ENCODE measurements around the gene SORBS1.
"Not testable (repeated sequence)": the region's sequence is repeated elsewhere in the genome, so short reads cannot be mapped to it uniquely, and the experiment has no call there.

Gene SORBS1

DNA sequence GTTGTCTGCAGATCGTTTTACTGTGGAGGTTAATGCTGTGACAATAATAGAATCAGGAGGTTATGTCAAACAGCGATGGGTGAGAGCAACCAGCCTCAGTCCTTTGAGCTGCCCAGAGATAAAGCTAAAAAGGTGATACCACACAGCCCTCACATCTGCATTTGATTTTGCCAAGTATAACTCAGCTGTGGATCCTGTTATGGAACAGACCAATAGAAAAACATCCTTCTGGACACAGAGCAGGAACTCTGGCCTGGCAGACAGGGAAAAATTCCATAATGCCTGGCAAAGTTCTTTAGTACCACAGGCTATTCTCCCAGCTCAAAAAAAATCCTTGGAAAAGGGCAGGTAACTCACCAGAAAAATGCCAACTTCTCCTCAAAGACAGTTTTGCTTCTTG lies 183.2 kb downstream of the SORBS1 start:
- no peak for FAIRE-seq

DNA sequence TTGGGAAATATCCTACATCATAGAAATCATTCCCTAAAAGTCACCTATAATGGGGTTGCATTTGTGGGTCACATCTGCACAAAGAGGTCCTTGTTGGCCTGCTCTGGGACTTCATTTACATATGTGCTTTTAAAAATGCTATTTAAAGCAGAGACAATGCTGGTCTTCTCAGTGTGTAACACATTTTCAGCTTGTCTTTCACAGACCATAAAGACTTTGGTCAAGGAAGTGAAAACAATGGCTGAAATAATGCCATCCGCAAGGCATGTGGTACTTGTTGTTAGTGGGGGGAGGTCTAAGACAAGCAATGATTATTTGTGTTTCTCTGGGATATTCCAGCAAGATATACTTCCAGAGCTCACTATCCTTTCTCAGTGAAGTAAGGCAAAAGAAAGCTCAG lies 185.8 kb downstream of the SORBS1 start:
- no peak for FAIRE-seq

DNA sequence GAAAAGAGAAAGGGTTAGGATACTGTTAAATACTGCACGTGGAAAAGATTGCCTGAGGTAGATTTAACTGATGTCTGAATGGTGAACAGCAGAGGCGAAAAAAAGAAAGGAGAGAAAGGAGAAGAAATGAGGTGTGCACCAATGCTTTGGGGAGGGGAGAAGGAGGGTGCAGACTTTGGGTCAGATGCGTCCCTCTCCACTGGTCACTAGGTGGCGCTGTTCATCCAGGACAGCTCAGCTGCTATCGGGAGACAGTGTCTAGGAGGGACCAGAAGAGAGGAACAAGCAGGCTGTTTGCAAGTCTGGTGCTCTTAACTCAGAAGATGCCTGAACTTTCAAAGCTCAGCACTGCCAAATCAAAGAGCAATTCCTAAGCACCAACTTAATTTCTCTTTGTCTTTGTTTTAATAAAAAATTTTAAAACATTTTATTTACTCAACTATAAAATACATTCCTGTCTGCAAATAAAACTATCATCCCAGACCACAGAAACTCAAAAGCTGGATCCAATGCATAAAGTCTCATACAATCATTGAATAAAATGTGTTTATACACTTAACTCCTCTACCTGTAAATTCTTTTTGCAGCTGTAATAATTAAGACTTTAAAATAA lies 186.5 kb downstream of the SORBS1 start:
- FAIRE-seq = peak; percentile 34

DNA sequence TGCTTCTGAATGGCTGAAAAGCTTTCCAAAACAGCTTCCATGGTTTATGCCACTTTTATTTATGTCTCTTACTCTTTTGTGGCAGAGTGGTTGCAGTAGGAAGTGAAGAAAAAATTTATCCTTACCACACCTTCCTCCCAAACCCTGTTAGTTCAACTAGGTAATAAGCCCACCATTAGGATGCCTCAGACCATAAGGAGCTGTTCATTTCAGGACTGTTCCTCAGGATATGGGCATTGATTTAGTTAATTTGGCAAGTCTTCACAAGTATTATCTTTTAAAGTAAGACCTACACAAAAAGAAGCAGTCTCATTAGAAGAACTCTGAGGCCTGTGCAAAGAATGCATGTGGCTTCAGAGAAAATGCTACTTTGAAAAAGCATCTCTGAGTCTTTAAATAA lies 187.5 kb downstream of the SORBS1 start:
- FAIRE-seq = no peak

DNA sequence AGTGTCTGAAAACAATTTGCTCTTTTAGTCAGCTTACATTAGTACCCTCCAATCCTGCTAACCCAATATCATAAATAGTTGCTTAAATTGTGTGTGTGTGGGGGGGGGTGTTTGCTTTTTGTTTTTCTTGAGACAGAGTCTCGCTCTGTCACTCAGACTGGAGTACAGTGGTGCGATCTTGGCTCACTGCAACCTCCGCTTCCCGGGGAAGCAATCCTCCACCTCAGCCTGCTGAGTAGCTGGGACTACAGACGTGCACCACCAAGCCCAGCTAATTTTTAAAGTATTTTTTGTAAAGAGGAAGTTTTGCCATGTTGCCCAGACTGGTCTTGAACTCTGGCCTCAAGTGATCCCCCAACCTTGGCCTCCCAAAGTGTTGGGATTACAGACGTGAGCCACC lies 196.8 kb downstream of the SORBS1 start:
- FAIRE-seq = no peak

DNA sequence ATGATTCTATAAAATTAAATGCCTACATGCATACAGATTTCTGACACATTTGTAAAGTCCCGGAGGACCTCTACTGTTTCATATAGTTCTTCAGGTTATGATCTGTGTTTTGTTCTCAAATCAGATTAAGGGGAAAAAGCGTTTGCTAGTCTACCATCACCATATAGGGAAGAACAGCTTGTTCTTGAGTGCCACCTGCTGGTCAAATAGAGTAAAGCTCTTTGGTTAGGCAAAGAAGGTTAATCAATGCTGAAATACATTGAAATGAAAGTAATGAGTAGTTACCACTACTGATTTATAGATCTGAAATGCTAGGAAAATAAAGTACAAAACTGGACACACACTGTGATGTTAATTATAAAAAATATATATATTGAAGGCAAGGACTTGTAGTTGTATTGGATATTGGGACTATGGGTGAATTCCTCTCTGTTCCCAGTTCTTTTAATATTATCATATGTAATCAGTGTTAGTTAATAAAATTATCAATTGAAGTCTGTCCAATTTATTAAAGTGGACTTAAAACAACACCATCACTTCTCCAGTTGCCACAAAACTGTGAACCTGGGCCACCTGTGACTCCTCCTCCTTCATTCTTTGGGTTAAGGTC lies 197.8 kb downstream of the SORBS1 start:
- peak; percentile 97 for FAIRE-seq

DNA sequence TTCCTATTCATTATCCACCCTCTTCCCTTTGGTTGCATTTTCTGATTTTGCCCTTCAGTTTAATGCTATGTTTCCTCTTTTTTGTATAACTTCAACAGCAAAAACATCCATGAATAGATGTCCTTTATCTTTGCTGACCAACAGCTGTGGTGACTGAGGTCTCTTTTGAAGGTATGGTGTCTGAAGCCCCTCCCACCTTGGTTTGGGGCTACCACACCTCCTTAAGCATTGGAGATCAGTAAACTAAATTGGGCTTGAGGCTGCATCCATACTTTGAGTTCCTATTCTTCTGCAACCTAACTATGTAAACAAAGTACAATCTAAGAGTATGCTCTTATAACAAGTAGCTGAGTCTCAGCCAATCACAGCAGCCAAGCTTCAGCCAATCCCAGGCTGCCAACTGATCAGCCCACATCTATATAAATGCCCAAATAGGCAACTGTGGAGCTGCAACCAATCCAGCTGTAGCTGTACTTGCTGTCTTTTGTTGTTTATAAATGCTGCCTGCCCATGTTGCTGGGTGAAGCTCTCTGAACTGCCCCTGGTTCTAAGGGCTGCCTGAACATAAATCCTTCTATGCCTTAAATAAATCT lies 201.0 kb downstream of the SORBS1 start:
- FAIRE-seq = no peak

DNA sequence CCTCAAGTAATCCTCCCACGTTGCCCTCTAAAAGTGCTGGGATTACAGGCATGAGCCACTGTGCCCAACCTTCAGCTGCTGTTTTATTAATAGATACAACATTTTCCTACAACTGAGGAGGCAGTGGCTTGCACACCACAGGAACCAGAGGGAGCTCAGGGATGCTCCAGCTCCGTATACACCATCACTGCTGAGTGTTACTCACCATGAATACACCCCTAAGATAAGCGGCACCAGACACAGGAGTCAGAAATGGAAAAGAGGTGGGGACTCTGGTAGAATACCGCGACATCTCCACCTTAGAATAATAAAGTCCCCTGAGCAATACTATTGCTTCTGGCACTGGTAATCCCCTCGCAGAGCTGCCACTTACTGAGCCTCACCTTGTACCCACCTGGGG lies 201.7 kb downstream of the SORBS1 start:
- FAIRE-seq = no peak

DNA sequence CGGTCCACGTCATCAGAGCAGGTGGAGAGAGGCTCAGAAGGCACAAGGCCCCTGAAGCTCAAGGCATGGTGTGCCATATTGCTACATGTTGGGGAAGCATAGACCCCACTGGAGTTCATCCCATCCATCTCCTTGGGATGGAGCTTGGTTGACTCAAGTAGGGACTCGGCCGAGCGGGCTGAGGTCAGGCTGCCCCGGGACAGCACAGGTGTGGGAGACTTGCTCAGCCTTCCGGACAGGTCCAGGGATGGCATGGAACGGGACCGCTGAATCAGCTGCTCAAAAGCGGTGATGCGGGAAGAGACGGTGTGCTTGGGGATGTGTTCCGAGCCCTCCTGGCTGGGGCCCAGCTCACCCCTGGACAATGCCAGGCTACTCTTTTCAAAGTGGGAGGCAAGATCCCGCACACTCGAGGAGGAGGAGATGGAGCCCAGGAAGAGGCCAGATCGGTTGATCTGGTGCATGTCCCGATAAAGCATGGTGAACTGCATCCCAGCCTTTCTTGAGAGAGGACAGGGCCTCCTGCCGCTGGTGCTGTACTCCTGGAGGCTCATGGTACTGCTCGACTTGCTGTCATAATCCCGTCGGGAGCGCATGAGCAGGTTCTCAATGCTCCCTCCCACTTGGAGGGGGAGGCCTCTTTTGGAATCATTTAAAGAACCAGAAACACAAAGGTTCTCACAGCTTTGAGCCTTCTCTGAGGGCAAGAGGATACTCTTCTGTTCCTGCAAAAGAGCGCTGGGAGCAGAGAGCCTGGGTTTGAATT lies 204.8 kb downstream of the SORBS1 start:
- no peak for FAIRE-seq

DNA sequence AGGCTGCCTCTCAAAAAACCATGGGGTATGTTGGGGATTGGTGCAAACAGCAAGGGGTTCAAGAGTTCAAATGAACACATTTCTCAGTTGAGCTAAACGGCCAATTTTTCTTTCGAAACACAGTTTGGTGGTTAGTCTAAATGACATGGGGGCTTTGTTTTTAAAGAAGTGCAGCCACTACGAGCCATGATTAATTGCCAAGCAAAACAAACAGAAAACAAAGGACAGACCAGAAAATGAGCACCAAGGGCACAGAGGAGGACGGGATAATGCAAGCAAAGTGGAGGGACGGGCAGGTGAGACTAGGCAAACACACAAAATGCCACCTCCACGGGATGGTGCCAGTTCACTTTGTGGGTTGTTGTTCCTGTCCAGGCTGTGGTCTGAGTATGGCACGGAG lies 205.9 kb downstream of the SORBS1 start:
- FAIRE-seq = no peak

DNA sequence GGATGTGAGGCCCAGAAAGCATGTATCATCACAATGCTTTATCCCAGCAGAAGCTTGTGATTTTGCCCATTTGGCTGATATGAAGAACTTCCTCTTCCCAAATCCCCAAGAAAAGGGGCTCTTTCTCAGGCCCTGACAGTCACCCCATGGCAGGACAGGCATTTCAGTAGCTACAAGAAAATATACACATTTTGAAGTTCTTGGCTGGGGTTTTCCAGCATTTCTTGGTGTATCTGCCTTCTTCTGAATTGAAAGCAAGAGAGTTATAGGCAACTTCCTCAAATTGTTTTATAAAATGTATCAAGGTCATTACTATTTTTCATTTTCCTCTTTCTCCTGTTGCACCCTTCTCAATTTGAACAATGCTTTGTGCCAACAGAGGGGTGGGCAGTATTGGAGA lies 207.1 kb downstream of the SORBS1 start:
- FAIRE-seq = no peak

DNA sequence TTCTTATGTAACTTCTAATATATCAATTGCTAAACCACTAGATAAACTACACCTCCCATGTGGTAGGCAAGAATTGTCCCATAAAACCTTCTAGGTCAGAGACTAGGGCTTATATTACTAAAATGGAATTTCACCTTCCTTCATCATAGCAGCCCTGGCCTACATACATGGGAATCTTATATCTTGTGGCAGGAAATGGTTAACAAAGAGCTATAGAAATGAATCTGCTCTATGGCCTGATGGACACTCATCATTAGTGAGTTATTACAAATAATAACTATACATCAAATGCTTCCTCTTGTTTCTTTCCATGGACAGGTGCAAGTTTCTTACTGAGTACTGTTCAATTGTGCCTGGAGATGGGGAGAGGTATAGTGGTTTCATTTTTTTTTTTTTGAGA lies 208.0 kb downstream of the SORBS1 start:
- no peak for FAIRE-seq

DNA sequence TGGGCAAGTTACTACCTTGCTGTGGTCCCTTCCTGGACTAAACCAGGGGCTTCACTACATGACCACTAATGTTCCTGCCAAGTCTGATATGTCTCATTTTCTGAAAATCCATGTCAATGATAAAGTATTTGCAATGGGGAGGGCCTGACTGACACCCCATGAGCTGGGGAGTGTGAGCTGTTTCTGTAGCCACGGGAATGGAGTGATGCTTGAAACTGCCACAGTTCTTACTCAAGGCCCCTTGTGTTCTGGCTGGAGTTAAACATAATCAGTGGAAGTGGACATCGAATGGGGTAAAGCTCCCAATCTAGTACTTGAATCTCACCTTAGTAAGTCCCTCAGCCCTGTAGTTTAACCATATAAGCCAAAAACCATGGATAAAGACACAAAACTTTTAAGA lies 208.5 kb downstream of the SORBS1 start:
- no peak for FAIRE-seq

DNA sequence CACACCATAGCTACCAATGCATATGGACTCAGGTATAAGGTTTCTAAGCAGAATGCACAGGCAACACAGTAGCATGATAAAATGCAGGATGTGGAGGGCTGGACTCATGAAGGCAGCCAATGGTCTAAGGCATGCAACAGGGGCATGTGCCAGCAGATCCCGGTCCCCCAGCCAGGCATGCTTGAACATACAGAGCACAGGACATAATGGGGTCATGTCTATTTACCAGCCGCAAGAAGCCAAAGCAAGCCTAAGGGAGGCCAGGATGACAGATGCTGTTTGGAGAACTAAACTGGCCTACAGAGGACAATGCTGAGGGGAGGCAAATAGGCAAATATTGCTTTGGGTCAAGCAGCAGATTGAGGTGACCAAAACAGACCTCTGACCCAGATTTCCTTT lies 210.3 kb downstream of the SORBS1 start:
- no peak for FAIRE-seq

DNA sequence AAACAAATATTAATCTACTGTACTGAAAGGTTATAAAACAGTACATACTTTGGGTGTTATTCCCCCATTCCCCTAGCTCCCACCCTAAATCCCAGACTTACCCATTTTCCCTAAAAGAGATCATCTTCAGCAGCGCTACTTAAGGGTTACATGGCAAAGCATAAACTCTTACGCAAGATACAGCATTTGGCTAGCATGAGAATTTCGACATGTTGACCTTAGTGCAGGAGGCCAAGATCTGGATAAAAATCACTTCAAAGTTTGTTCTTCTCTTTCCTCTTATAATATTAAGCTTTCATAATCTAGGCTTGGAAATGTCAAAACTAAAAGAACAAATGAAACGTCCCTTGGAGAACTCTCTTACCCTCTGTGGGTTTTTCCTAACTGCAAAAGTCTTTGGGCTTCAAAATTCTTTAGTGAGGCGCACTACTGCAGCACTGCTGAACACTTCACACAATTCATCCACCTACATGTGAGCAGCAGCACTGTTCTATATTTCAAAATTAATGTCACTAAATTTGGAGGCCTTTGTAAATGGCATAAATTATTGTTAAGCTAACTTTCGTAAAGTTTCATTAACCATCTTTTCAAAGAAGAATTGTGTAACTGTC lies 210.8 kb downstream of the SORBS1 start:
- FAIRE-seq = no peak

DNA sequence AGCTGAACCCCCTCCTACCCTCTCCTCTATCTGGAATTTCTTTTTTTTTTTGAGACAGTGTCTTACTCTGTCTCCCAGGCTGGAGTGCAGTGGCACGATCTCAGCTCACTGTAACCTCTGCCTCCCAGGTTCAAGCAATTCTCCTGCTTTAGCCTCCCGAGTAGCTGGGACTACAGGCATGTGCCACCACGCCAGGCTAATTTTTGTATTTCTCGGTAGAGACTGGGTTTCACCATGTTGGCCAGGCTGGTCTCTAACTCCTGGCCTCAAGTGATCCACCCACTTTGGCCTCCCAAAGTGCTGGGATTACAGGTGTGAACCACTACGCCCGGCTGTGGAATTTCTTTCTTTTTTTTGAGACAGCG lies 213.8 kb downstream of the SORBS1 start:
- not testable (repeated sequence) for FAIRE-seq

DNA sequence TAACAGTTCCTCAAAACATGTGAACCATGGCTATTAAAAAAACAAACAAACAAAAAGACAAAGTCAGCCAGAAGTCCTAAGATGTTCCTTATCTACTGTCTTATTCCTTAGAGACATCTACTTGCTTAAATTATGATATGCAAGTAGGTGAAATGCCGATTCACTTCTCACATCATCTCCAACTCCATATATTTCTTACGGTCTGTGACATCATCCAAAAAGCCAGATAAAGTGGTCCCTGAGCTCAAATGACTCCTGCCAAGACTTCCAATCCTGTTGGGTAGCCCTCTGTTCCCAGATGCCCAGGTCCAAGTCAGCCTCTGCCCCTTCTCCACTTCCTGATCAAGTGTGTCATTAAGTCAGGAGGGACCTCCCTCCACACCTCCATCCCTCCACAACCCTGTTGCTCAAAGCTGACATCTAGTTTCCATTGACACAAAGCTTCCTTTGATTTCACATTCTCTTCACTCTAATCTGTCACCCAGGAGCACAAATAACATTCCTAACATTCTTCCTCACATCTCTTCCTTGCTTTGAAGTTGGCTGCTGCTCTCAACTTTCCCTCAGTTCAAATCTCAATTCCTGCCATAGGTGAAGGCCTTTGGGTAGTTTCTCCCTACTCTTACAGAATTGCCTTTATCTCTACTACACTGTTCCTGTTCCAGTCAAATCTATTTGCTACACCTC lies 214.3 kb downstream of the SORBS1 start:
- no peak for FAIRE-seq

DNA sequence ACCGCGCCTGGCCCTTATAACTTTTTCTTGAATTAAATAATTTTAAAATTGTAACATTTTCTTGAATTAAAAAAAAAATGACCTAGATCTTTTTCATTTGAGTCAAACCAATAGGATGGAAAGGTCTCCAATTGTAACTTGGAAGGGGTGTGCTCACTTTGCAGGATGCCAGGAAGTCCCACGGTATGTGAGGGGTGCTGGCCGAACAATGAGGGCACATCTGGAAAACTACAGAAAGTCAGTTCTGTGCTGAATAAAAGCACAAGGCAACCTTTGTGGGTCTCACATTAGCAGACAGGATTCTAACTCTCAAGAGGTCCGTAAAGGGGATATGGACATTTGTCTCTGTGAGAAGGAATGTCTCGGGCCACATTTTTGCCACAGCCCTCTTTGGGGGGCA lies 217.6 kb downstream of the SORBS1 start:
- FAIRE-seq = no peak

DNA sequence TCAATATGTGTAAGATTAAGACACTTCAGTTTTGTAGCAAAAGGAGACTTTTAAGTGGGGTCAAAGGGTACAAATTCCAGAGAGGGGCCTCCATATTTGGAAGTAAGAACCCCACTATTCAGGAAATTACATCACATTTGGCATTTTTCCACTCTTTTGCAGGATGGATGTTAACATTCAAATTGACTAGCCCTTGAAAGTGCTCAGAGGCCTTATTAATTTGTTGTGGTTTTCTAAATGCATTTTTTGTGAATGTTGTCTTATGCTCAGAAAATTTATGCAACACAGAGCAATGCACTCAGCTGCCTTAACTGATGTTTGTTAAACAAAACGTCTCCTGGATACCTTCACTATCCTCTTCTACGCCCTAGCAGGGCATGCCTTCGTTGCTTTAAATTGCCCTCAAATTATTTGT lies 219.4 kb downstream of the SORBS1 start:
- FAIRE-seq = no peak

DNA sequence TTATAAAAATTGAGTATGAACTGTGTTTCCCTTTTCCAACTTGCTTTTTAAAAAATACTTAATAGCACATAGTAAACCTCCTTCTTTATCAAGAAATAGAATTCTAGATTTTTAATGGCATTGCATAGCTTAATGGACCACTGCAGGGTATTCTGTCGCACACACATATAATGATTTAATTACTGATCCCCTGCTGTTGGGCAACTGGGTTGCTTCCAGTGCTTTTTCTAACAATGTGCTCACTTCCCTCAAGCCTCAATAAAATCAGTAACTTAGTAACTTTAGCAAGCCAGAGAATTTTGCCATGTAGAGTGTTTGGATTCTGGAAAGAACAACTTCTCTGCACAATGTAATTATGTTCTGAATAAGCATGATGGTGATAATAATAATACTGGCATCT lies 221.3 kb downstream of the SORBS1 start:
- no peak for FAIRE-seq

DNA sequence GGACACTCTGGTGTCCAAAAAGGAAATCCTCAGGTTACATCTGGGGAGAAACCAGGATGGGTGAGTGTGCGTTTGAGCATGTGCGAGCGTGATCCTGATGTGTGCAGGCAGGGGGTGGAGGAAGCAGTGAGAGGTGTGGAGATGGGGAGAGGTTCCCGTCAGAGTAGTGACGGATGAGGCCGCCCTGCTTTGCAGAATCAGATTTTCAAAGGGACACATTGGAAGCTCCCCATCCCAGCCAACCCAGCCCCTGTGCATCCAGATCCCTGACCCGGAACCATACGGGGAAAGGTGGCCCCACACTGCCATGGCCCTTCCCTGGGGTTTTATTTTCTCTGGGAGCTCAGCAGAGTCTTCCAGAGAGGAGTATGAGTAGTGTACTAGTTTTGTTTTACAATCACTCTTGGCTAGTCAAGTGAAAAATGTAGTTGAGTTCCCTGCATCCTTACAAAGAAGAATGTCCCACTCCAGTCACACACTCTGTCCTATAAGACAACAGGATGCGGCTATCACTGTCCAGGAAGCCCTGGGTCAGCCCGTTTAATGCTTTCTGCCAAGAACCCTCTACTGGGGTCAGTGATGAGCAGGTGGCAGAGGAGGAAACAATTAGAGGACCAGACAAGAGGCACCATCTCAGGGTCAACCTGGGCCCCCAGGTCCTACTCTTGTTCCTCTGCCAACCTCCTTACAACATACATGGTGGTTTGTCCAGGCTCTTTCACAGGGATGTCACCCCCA lies 223.6 kb downstream of the SORBS1 start:
- no peak for FAIRE-seq

DNA sequence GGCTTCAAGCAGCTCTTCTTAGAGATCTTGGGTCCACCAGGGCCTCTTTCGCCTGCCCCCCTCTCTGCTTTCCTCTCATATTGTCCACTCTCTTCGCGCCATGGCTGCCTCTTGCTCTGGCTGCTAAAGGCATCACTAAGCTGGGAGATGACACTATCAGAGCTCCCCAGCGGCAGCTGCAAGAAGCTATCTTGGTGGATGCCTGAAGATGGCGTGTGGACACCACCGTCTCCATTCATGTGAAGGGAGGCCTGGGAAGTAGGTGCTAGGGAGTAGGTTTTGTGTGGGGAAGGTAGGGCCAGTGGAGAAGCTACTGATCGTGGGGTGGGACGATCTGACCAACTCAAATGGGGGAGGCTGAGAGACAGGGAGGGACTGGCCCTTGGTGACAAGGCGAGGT lies 224.5 kb downstream of the SORBS1 start:
- no peak for FAIRE-seq
